ENCODE measurements around the gene PDE11A.

The PDE11A gene

GRCh38 chr2:177830881-177831386 lies 241.6 kb downstream of the PDE11A start:
- no peak for TF ChIP-seq CTCF (IDR thresholded peaks at IDR 0.05; ENCODE audit: low read depth, low read length)
- in situ Hi-C loops (cut with HindIII; ENCODE audit: low sequenced_read_pairs), result no loop called here
- DNase-seq (ENCODE audit: low read depth, low spot score), result no peak
- H3K4me3 ChIP-seq (ENCODE audit: low read depth, low read length), result no peak overlapping the region

- no peak overlapping the region for H3K4me3 ChIP-seq (ENCODE audit: low read depth, low read length)
- TF ChIP-seq CTCF (IDR thresholded peaks at IDR 0.05; ENCODE audit: low read depth, low read length), result no peak
- in situ Hi-C loops (cut with HindIII; ENCODE audit: low sequenced_read_pairs), result no loop called here
- DNase-seq (ENCODE audit: low read depth, low spot score), result no peak
Observed at GRCh38 chr2:177828557-177828956, 244.0 kb downstream of the PDE11A start.

- in situ Hi-C loops (cut with HindIII; ENCODE audit: low sequenced_read_pairs), result no loop called here
- no peak for DNase-seq (ENCODE audit: low read depth, low spot score)
- H3K4me3 ChIP-seq (ENCODE audit: low read depth, low read length), result no peak overlapping the region
- TF ChIP-seq CTCF (IDR thresholded peaks at IDR 0.05; ENCODE audit: low read depth, low read length), result no peak
Observed at GRCh38 chr2:177826897-177827296, 245.7 kb downstream of the PDE11A start.

GRCh38 chr2:177822941-177823340 lies 249.6 kb downstream of the PDE11A start:
- H3K4me3 ChIP-seq (ENCODE audit: low read depth, low read length), result no peak overlapping the region
- no peak for TF ChIP-seq CTCF (IDR thresholded peaks at IDR 0.05; ENCODE audit: low read depth, low read length)
- in situ Hi-C loops (cut with HindIII; ENCODE audit: low sequenced_read_pairs), result no loop called here
- DNase-seq (ENCODE audit: low read depth, low spot score), result no peak

- no peak for TF ChIP-seq CTCF (IDR thresholded peaks at IDR 0.05; ENCODE audit: low read depth, low read length)
- DNase-seq (ENCODE audit: low read depth, low spot score), result no peak
- in situ Hi-C loops (cut with HindIII; ENCODE audit: low sequenced_read_pairs), result no loop called here
- H3K4me3 ChIP-seq (ENCODE audit: low read depth, low read length), result no peak overlapping the region
Observed at GRCh38 chr2:177818412-177818811, 254.2 kb downstream of the PDE11A start.

GRCh38 chr2:177817300-177817699 lies 255.3 kb downstream of the PDE11A start:
- in situ Hi-C loops (cut with HindIII; ENCODE audit: low sequenced_read_pairs), result no loop called here
- no peak for TF ChIP-seq CTCF (IDR thresholded peaks at IDR 0.05; ENCODE audit: low read depth, low read length)
- no peak overlapping the region for H3K4me3 ChIP-seq (ENCODE audit: low read depth, low read length)
- no peak for DNase-seq (ENCODE audit: low read depth, low spot score)

GRCh38 chr2:177816766-177817165 lies 255.8 kb downstream of the PDE11A start:
- H3K4me3 ChIP-seq (ENCODE audit: low read depth, low read length), result no peak overlapping the region
- no peak for TF ChIP-seq CTCF (IDR thresholded peaks at IDR 0.05; ENCODE audit: low read depth, low read length)
- in situ Hi-C loops (cut with HindIII; ENCODE audit: low sequenced_read_pairs), result no loop called here
- DNase-seq (ENCODE audit: low read depth, low spot score), result no peak

Data from astrocyte of the spinal cord (primary cell).